Lower leg skin (tissue), 3 donors: Measurements from ENCODE around the gene HUNK.

Experiments used
- POLR2A ChIP-seq, 2 donors: fragments of 450-650 bp; IDR thresholded peaks; one replicate each; pipeline ENCODE4 v1.6.1; 2016 to 2017; ENCODE audit warnings: antibody characterized with exemption in 2 of 2, mild to moderate bottlenecking in 1 of 2, moderate library complexity in 1 of 2
- TF ChIP-seq, protein P1 (sequence below), 3 donors: fragments of 450-650 bp; IDR thresholded peaks; one replicate each; pipeline ENCODE4 v1.5.1; 2016; ENCODE audit warnings: antibody characterized with exemption in 3 of 3, mild to moderate bottlenecking in 3 of 3, moderate library complexity in 2 of 3

DNA sequence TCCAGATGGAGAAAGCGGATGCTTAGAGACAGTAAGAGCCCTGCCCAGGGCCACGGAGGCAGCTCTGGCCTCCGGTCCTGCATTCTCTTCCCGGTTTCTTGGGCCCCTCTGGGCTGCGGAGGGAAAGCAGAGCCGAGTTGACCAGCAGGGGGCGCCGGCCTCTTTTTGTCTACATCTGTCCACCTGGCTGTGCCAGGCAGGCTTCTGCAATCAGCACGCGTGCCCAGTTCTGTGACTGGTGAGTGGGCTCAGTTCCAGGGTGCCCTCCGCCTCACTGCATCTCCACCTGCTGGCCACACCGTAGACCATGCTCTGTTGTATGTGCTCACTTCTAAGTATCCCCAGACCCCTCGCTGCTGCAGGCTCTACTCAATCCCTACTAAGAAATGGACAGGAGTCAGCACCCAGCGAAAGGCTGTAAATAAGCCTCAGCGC, 6.7 kb upstream of the HUNK start:
- TF ChIP-seq, protein P1, sequence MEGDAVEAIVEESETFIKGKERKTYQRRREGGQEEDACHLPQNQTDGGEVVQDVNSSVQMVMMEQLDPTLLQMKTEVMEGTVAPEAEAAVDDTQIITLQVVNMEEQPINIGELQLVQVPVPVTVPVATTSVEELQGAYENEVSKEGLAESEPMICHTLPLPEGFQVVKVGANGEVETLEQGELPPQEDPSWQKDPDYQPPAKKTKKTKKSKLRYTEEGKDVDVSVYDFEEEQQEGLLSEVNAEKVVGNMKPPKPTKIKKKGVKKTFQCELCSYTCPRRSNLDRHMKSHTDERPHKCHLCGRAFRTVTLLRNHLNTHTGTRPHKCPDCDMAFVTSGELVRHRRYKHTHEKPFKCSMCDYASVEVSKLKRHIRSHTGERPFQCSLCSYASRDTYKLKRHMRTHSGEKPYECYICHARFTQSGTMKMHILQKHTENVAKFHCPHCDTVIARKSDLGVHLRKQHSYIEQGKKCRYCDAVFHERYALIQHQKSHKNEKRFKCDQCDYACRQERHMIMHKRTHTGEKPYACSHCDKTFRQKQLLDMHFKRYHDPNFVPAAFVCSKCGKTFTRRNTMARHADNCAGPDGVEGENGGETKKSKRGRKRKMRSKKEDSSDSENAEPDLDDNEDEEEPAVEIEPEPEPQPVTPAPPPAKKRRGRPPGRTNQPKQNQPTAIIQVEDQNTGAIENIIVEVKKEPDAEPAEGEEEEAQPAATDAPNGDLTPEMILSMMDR (IDR thresholded peaks at IDR 0.05), result peak in 1 of 3 donors; percentile 26
- TF ChIP-seq POLR2A (IDR thresholded peaks at IDR 0.05), result no peak
